ENCODE data around the gene ANGPTL8.

GRCh38 chr19:11261431-11261970 is 22.1 kb downstream of the ANGPTL8 start:
- no peak for TF ChIP-seq CTCF (IDR thresholded peaks at IDR 0.05)
- no peak for TF ChIP-seq EP300 (IDR thresholded peaks at IDR 0.05)
- no peak for TF ChIP-seq POLR2AphosphoS5 (IDR thresholded peaks at IDR 0.05)

Measured in gastroesophageal sphincter (tissue), 3 donors.